ENCODE data around the gene PCNX2.

GRCh38 chr1:233122779-233123178, 172.7 kb downstream of the PCNX2 start:
- TF ChIP-seq JUND (IDR thresholded peaks at IDR 0.05; ENCODE audit: low read depth, low read length): no peak
- no peak for TF ChIP-seq CBFB (IDR thresholded peaks at IDR 0.05; ENCODE audit: low read depth)
- no peak for TF ChIP-seq TAF1 (IDR thresholded peaks at IDR 0.05; ENCODE audit: borderline replicate concordance, low read depth, low read length)

Measured in GM12878 (cell line).